ENCODE measurements around the gene ABI3. TPM values are rescaled to one million over a fixed set of nuclear protein-coding genes. Genes with fewer than 3 reads are reported as not detected.

Gene ABI3
- total RNA-seq, 1 experiment from 2014 or later = not detected

- Mint-ChIP-seq H3K27me3 (ENCODE audit: unreplicated experiment) (peaks cover 18% of the 10 kb centered on the region), H3K4me1 (ENCODE audit: low read depth, unreplicated experiment) (no peaks in the 10 kb centered on the region)
Observed at GRCh38 chr17:49242813-49243212, 32.3 kb downstream of the ABI3 start.

GRCh38 chr17:49244839-49245238 lies 34.3 kb downstream of the ABI3 start:
- no peak for DNase-seq
- CTCF ChIA-PET = no interaction called here
- peaks cover 29% of the 10 kb centered on the region for H3K27me3 Mint-ChIP-seq (ENCODE audit: unreplicated experiment)
- no peaks in the 10 kb centered on the region for H3K36me3 Mint-ChIP-seq (ENCODE audit: insufficient read depth, unreplicated experiment)
- BruUV-seq (replicated peaks) = no TSS peak
- no peak overlapping the region for H3K4me3 Mint-ChIP-seq (ENCODE audit: low read depth, unreplicated experiment)
- intact Hi-C loops (cut with micrococcal nuclease; ENCODE audit: unreplicated experiment) = no loop called here
- H3K4me1 Mint-ChIP-seq (ENCODE audit: low read depth, unreplicated experiment) = peaks cover 9% of the 10 kb centered on the region
- H3K27ac Mint-ChIP-seq (ENCODE audit: unreplicated experiment) = no peak overlapping the region
- TF ChIP-seq CTCF (IDR thresholded peaks at IDR 0.05; ENCODE audit: unreplicated experiment) = no peak
- H3K9me3 Mint-ChIP-seq (ENCODE audit: low read depth, unreplicated experiment) = no peaks in the 10 kb centered on the region

More at GRCh38 chr17:49242813-49243212, 32.3 kb downstream of the ABI3 start:
- CTCF ChIA-PET = interaction anchor here (0.7 kb wide), 1 partner anchor 109 kb away, joined by 3 read pairs; no protein-coding TSS in a partner anchor
- DNase-seq = no peak
- intact Hi-C loops (cut with micrococcal nuclease; ENCODE audit: unreplicated experiment) = no loop called here
- Mint-ChIP-seq H3K36me3 (ENCODE audit: insufficient read depth, unreplicated experiment) (no peaks in the 10 kb centered on the region), H3K27ac (ENCODE audit: unreplicated experiment) (no peak overlapping the region), H3K9me3 (ENCODE audit: low read depth, unreplicated experiment) (no peaks in the 10 kb centered on the region), H3K4me3 (ENCODE audit: low read depth, unreplicated experiment) (no peak overlapping the region)
- no peak for TF ChIP-seq CTCF (IDR thresholded peaks at IDR 0.05; ENCODE audit: unreplicated experiment)
- BruUV-seq (replicated peaks) = no TSS peak

- Mint-ChIP-seq H3K36me3 (ENCODE audit: insufficient read depth, unreplicated experiment) (no peaks in the 10 kb centered on the region), H3K4me1 (ENCODE audit: low read depth, unreplicated experiment) (peaks cover 9% of the 10 kb centered on the region), H3K27ac (ENCODE audit: unreplicated experiment) (no peak overlapping the region), H3K9me3 (ENCODE audit: low read depth, unreplicated experiment) (no peaks in the 10 kb centered on the region), H3K4me3 (ENCODE audit: low read depth, unreplicated experiment) (no peak overlapping the region), H3K27me3 (ENCODE audit: unreplicated experiment) (peaks cover 28% of the 10 kb centered on the region)
- TF ChIP-seq CTCF (IDR thresholded peaks at IDR 0.05; ENCODE audit: unreplicated experiment) = no peak
- BruUV-seq (replicated peaks) = no TSS peak
- CTCF ChIA-PET = no interaction called here
- DNase-seq = no peak
- intact Hi-C loops (cut with micrococcal nuclease; ENCODE audit: unreplicated experiment) = no loop called here
Observed at GRCh38 chr17:49247944-49248343, 37.4 kb downstream of the ABI3 start.

- peaks cover 34% of the 10 kb centered on the region for H3K27me3 Mint-ChIP-seq (ENCODE audit: unreplicated experiment)
- CTCF ChIA-PET = no interaction called here
- TF ChIP-seq CTCF (IDR thresholded peaks at IDR 0.05; ENCODE audit: unreplicated experiment) = no peak
- intact Hi-C loops (cut with micrococcal nuclease; ENCODE audit: unreplicated experiment) = loop anchor here (1.0 kb wide), 1 partner anchor 15 kb away; no protein-coding TSS in a partner anchor
- DNase-seq = peak; percentile 70
- no peak overlapping the region for H3K4me3 Mint-ChIP-seq (ENCODE audit: low read depth, unreplicated experiment)
- no peaks in the 10 kb centered on the region for H3K9me3 Mint-ChIP-seq (ENCODE audit: low read depth, unreplicated experiment)
- BruUV-seq (replicated peaks) = no TSS peak
- H3K27ac Mint-ChIP-seq (ENCODE audit: unreplicated experiment) = no peak overlapping the region
- H3K36me3 Mint-ChIP-seq (ENCODE audit: insufficient read depth, unreplicated experiment) = no peaks in the 10 kb centered on the region
- H3K4me1 Mint-ChIP-seq (ENCODE audit: low read depth, unreplicated experiment) = peaks cover 9% of the 10 kb centered on the region
Observed at GRCh38 chr17:49249292-49249794, 38.8 kb downstream of the ABI3 start.
